GM12878 (cell line): Measurements from ENCODE around the gene GPR4. TPM values are rescaled to one million over a fixed set of nuclear protein-coding genes. Genes with fewer than 3 reads are reported as not detected.

ENCODE experiments used
- ATAC-seq: fragments of 200-7000 bp; cut with Tn5 transposase; 3 replicates; pipeline ENCODE4 v1.9.1; 2020; ENCODE audit warnings: mild to moderate bottlenecking, moderate library complexity
- BruUV-seq: library from RNA; stranded (reverse); fragments of 400-500 nt; replicated peaks from 2 replicates; lab custom pipeline; 2021; lab: Mats Ljungman, UMichigan
- CTCF ChIA-PET: fragments of 300-600 bp; sonication (Branson Sonifier 250); formaldehyde crosslinking; extraction: SDS; loops from one replicate; lab custom pipeline; 2021; ENCODE audit warnings: inconsistent platforms; lab: Yijun Ruan, JAX
- POLR2A ChIA-PET: fragments of 350-600 bp; formaldehyde crosslinking; extraction: SDS; loops from one replicate; lab custom pipeline; 2021; ENCODE audit warnings: inconsistent platforms; lab: Charles Lee
- RAD21 ChIA-PET: fragments of 300-600 bp; sonication (Branson Sonifier 250); formaldehyde crosslinking; loops from one replicate; lab custom pipeline; 2023; ENCODE audit warnings: antibody characterized with exemption; ENCODE audit not compliant: unreplicated experiment; lab: Charles Lee
- SMC1A ChIA-PET: fragments of 300-600 bp; sonication (Branson Sonifier 250); formaldehyde crosslinking; loops from one replicate; lab custom pipeline; 2023; ENCODE audit not compliant: unreplicated experiment, uncharacterized antibody; lab: Charles Lee
- DNase-seq: peaks from one replicate; pipeline ENCODE4 v3.0.0-alpha.2; 2011; ENCODE audit warnings: low read depth, low spot score
- FAIRE-seq: peaks from 3 replicates; lab custom pipeline; 2011; peaks lifted over from hg19 to GRCh38; lab: Jason Lieb, UNC
- H2AFZ ChIP-seq: 2 replicates; pipeline ENCODE4 v1.6.0; 2011; ENCODE audit warnings: low read depth, low read length, control low read depth; ENCODE audit not compliant: control insufficient read depth
- H3K27ac ChIP-seq: 2 replicates; pipeline ENCODE4 v1.5.1; 2011; ENCODE audit warnings: control low read depth; ENCODE audit not compliant: control insufficient read depth, insufficient read depth
- H3K27me3 ChIP-seq, 2 experiments: replicated peaks in 1 of 2; 2 replicates each; pipeline versions ENCODE4 v1.6.0 to v1.6.1; 2011; ENCODE audit warnings: low read length in 1 of 2; ENCODE audit not compliant: control insufficient read depth in 2 of 2, insufficient read depth in 2 of 2
- H3K36me3 ChIP-seq, 2 experiments: 2 replicates each; pipeline ENCODE4 v1.5.1; 2011; ENCODE audit warnings: low read length in 1 of 2; ENCODE audit not compliant: control insufficient read depth in 2 of 2, insufficient read depth in 2 of 2
- H3K4me1 ChIP-seq: 2 replicates; pipeline ENCODE4 v1.6.1; 2011; ENCODE audit warnings: mild to moderate bottlenecking, low read length, moderate library complexity, mixed read lengths; ENCODE audit not compliant: control insufficient read depth, insufficient read depth
- H3K4me2 ChIP-seq: 2 replicates; pipeline ENCODE4 v1.6.0; 2011; ENCODE audit warnings: control low read depth; ENCODE audit not compliant: control insufficient read depth, insufficient read depth
- H3K4me3 ChIP-seq: fragments of 200-600 bp; sonication (generic); 2 replicates; pipeline ENCODE4 v1.5.1; 2016
- H3K79me2 ChIP-seq: 2 replicates; pipeline ENCODE4 v1.6.0; 2011; ENCODE audit warnings: low read length; ENCODE audit not compliant: control insufficient read depth, insufficient read depth
- H3K9ac ChIP-seq: 2 replicates; pipeline ENCODE4 v1.8.0; 2011; ENCODE audit warnings: low read length, control low read depth, mixed read lengths; ENCODE audit not compliant: control insufficient read depth, insufficient read depth
- H3K9me3 ChIP-seq: replicated peaks from 3 replicates; pipeline ENCODE4 v1.5.1; 2011; ENCODE audit warnings: mild to moderate bottlenecking, low read length; ENCODE audit not compliant: control insufficient read depth, insufficient read depth
- H4K20me1 ChIP-seq: 2 replicates; pipeline ENCODE4 v1.6.0; 2011; ENCODE audit not compliant: control insufficient read depth, insufficient read depth
- ASH2L ChIP-seq: fragments of 300-600, 200-600 bp; sonication (generic); IDR thresholded peaks from 2 replicates; pipeline ENCODE4 v1.6.1; 2017; ENCODE audit warnings: low read depth, mild to moderate bottlenecking, borderline replicate concordance
- BACH1 ChIP-seq: fragments of 450-650 bp; IDR thresholded peaks from 2 replicates; pipeline ENCODE4 v1.6.1; 2017; ENCODE audit warnings: mild to moderate bottlenecking, borderline replicate concordance
- CBX5 ChIP-seq: sonication (generic); IDR thresholded peaks from 2 replicates; pipeline ENCODE4 v1.6.1; 2016; ENCODE audit warnings: low read depth, moderate library complexity, mild to moderate bottlenecking, inconsistent platforms
- ESRRA ChIP-seq: IDR thresholded peaks from 2 replicates; pipeline ENCODE4 v1.6.1; 2012; ENCODE audit warnings: mild to moderate bottlenecking, low read length, improper control_type of control experiment
- JUNB ChIP-seq: IDR thresholded peaks from 2 replicates; pipeline ENCODE4 v1.6.1; 2016; ENCODE audit warnings: antibody characterized with exemption, mild to moderate bottlenecking
- MYB ChIP-seq: fragments of 150-350 bp; IDR thresholded peaks from 2 replicates; pipeline ENCODE4 v1.6.1; 2014; ENCODE audit warnings: mild to moderate bottlenecking, low read depth, low read length, borderline replicate concordance
- NR2C1 ChIP-seq: fragments of 450-650 bp; IDR thresholded peaks from 2 replicates; pipeline ENCODE4 v1.6.1; 2017; ENCODE audit warnings: antibody characterized with exemption, mild to moderate bottlenecking, moderate library complexity
- POU2F2 ChIP-seq: IDR thresholded peaks from 3 replicates; pipeline ENCODE4 v1.6.1; 2011; ENCODE audit warnings: low read depth, mild to moderate bottlenecking, low read length, borderline replicate concordance
- RAD21 ChIP-seq: IDR thresholded peaks from 2 replicates; pipeline ENCODE4 v1.6.1; 2011; ENCODE audit warnings: mild to moderate bottlenecking, low read depth, low read length, moderate library complexity; ENCODE audit not compliant: insufficient read depth
- RUNX3 ChIP-seq: IDR thresholded peaks from 2 replicates; pipeline ENCODE4 v1.6.1; 2012; ENCODE audit warnings: low read length, inconsistent platforms
- SMAD1 ChIP-seq: fragments of 450-650 bp; IDR thresholded peaks from 2 replicates; pipeline ENCODE4 v1.6.1; 2018; ENCODE audit warnings: mild to moderate bottlenecking, low read depth; ENCODE audit not compliant: partially characterized antibody
- SMC3 ChIP-seq: IDR thresholded peaks from 2 replicates; pipeline ENCODE4 v1.6.1; 2011; ENCODE audit warnings: low read length, improper control_type of control experiment, borderline replicate concordance
- WRNIP1 ChIP-seq: IDR thresholded peaks from 2 replicates; pipeline ENCODE4 v1.6.1; 2011; ENCODE audit warnings: low read depth, low read length, improper control_type of control experiment, borderline replicate concordance
- YY1 ChIP-seq: IDR thresholded peaks from 2 replicates; pipeline ENCODE4 v1.6.1; 2011; ENCODE audit warnings: low read depth, mild to moderate bottlenecking, low read length
- WGBS: methylation state at CpG from one replicate; pipeline ENCODE4 v1.1.6; 2016; ENCODE audit warnings: low lambda C conversion rate; ENCODE audit not compliant: insufficient replicate concordance, insufficient coverage; ENCODE audit errors: missing lambda C conversion rate; 5-methylcytosine and 5-hydroxymethylcytosine counted together
- in situ Hi-C: fragments of 300-500 bp; cut with MboI; formaldehyde crosslinking; loops from 9 replicates; pipeline ENCODE4 v1.14.3; 2018; ENCODE audit warnings: mixed read lengths
- intact Hi-C: fragments of 100-400 bp; cut with micrococcal nuclease; formaldehyde crosslinking; loops from one replicate; pipeline ENCODE4 v1.14.2; 2022; ENCODE audit not compliant: unreplicated experiment
- polyA plus RNA-seq, 11 experiments: library from polyadenylated mRNA; depleted of rRNA in 4 of 11; unstranded in 6 of 11; stranded (reverse) in 5 of 11; fragments of >200 nt; fragmentation: Nextera tagmentation in 4 of 11; fragmentation: Illumina TruSeq in 1 of 11; extraction: Ambion mirVana in 4 of 11; extraction: Trizol in 1 of 11; gene quantifications; 1 replicate in 1 of 11; 2 replicates in 10 of 11; pipeline versions ENCODE4 v1.2.1 to v1.2.3, GENCODE V29; 2011 to 2016; ENCODE audit warnings: inconsistent platforms in 2 of 11, missing spikeins in 2 of 11, low read depth in 1 of 11
- total RNA-seq, 4 experiments: library from RNA; depleted of rRNA in 3 of 4; stranded (reverse); fragments of >200 nt in 3 of 4; fragmentation: Illumina TruSeq in 1 of 4; extraction: Trizol in 1 of 4; gene quantifications; 2 replicates each; pipeline versions ENCODE4 v1.2.1 to v1.2.3, GENCODE V29; 2013 to 2021
- TF ChIP-seq, protein P1 (sequence below): fragments of 450-650 bp; IDR thresholded peaks from 2 replicates; pipeline ENCODE4 v1.6.1; 2016; ENCODE audit warnings: mild to moderate bottlenecking, moderate library complexity, borderline replicate concordance
- TF ChIP-seq, protein P2 (sequence below), 3 experiments: IDR thresholded peaks in 2 of 3; conservative IDR thresholded peaks in 1 of 3; 2 replicates each; pipeline ENCODE4 v1.5.1; 2011; ENCODE audit warnings: low read depth in 3 of 3, low read length in 3 of 3, mild to moderate bottlenecking in 3 of 3, control low read depth in 2 of 3, moderate library complexity in 2 of 3, inconsistent platforms in 1 of 3, mixed read lengths in 1 of 3; ENCODE audit not compliant: control insufficient read depth in 2 of 3, insufficient read depth in 1 of 3; ENCODE audit errors: extremely low read depth in 1 of 3
- TF ChIP-seq, protein P3 (sequence below): fragments of 150-350 bp; IDR thresholded peaks from 2 replicates; pipeline ENCODE4 v1.6.1; 2014; ENCODE audit warnings: mild to moderate bottlenecking, low read depth, low read length

The GPR4 gene
- total and polyA plus RNA-seq, 10 of the 15 experiments (the other 5 are each of a cell fraction or from before 2014, with no cell fraction given), result not detected

DNA sequence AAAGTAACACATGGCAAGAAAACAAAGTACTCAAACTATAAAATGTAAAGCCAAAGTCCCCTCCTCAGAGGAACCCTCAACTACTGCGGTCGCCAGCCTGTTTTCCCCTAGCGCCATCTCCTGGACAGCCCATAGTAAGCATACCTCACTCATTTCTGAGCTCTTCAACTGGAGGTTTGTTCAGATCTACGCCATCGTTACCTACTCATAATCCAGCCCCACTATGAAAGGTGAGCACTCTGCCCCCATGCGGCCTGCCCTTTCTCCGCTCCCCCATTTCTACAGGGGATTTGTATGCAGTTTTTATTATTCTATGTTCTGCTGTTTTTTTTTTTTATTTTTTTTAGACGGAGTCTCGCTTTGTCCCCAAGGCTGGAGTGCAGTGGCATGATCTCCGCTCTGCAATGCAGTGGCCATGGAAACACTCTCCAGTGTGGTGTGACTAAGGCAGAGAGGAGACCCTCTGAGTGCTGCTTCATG is 43.6 kb downstream of the GPR4 start:
- Histone ChIP-seq H3K4me2 (no peak overlapping the region), H3K4me1 (peaks cover 13% of the 10 kb centered on the region), H3K9ac (no peak overlapping the region), H3K9me3 (no peaks in the 10 kb centered on the region), H3K27me3 (no peaks in the 10 kb centered on the region), H3K4me3 (no peak overlapping the region), H3K79me2 (peaks cover 5% of the 10 kb centered on the region), H3K36me3 (peaks cover 3 to 6% of the 10 kb centered on the region in 2 experiments; a peak in 3 of 4 replicates), H4K20me1 (no peaks in the 10 kb centered on the region), H2AFZ (no peak overlapping the region), H3K27ac (no peak overlapping the region)
- in situ Hi-C loops, result no loop called here
- FAIRE-seq (peak; percentile 83), DNase-seq (no peak), ATAC-seq (peak; percentile 90)
- BruUV-seq, result no TSS peak
- ChIA-PET POLR2A (interaction anchor here (0.7 kb wide), 1 partner anchor 21 kb away, joined by 3 read pairs; no protein-coding TSS in a partner anchor), RAD21 (interaction anchor here (0.5 to 1.5 kb wide), 11 partner anchors 14 to 119 kb away, joined by 3 to 7 read pairs (median 3); no protein-coding TSS in a partner anchor), SMC1A (interaction anchor here (0.9 to 1.9 kb wide), 7 partner anchors 26 to 120 kb away, joined by 3 to 8 read pairs (median 4); partner anchors contain the start of gene OPA3), CTCF (interaction anchor here (0.6 to 2.4 kb wide), 26 partner anchors 9 to 134 kb away, joined by 3 to 12 read pairs (median 4); partner anchors contain the start of gene QPCTL)
- WGBS, result 27% methylated on average over 10 of the region's 10 CpGs
- TF ChIP-seq, protein P1, sequence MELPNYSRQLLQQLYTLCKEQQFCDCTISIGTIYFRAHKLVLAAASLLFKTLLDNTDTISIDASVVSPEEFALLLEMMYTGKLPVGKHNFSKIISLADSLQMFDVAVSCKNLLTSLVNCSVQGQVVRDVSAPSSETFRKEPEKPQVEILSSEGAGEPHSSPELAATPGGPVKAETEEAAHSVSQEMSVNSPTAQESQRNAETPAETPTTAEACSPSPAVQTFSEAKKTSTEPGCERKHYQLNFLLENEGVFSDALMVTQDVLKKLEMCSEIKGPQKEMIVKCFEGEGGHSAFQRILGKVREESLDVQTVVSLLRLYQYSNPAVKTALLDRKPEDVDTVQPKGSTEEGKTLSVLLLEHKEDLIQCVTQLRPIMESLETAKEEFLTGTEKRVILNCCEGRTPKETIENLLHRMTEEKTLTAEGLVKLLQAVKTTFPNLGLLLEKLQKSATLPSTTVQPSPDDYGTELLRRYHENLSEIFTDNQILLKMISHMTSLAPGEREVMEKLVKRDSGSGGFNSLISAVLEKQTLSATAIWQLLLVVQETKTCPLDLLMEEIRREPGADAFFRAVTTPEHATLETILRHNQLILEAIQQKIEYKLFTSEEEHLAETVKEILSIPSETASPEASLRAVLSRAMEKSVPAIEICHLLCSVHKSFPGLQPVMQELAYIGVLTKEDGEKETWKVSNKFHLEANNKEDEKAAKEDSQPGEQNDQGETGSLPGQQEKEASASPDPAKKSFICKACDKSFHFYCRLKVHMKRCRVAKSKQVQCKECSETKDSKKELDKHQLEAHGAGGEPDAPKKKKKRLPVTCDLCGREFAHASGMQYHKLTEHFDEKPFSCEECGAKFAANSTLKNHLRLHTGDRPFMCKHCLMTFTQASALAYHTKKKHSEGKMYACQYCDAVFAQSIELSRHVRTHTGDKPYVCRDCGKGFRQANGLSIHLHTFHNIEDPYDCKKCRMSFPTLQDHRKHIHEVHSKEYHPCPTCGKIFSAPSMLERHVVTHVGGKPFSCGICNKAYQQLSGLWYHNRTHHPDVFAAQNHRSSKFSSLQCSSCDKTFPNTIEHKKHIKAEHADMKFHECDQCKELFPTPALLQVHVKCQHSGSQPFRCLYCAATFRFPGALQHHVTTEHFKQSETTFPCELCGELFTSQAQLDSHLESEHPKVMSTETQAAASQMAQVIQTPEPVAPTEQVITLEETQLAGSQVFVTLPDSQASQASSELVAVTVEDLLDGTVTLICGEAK, result no peak
- TF ChIP-seq SMC3, result peak; percentile 56; the same call in 1 of the 2 replicates
- TF ChIP-seq CBX5, result no peak
- TF ChIP-seq, protein P2, sequence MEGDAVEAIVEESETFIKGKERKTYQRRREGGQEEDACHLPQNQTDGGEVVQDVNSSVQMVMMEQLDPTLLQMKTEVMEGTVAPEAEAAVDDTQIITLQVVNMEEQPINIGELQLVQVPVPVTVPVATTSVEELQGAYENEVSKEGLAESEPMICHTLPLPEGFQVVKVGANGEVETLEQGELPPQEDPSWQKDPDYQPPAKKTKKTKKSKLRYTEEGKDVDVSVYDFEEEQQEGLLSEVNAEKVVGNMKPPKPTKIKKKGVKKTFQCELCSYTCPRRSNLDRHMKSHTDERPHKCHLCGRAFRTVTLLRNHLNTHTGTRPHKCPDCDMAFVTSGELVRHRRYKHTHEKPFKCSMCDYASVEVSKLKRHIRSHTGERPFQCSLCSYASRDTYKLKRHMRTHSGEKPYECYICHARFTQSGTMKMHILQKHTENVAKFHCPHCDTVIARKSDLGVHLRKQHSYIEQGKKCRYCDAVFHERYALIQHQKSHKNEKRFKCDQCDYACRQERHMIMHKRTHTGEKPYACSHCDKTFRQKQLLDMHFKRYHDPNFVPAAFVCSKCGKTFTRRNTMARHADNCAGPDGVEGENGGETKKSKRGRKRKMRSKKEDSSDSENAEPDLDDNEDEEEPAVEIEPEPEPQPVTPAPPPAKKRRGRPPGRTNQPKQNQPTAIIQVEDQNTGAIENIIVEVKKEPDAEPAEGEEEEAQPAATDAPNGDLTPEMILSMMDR (IDR thresholded peaks at IDR 0.05 in 2 of 3, conservative IDR thresholded peaks at IDR 0.05 in 1 of 3; ENCODE audit: control insufficient read depth in 2 of 3, extremely low read depth in 1 of 3, insufficient read depth in 1 of 3, low read depth in 3 of 3, low read length in 3 of 3), result peak; percentile 62 to 83 (median 71)
- no peak for TF ChIP-seq WRNIP1
- peak; percentile 84 for TF ChIP-seq RUNX3
- TF ChIP-seq, protein P3, sequence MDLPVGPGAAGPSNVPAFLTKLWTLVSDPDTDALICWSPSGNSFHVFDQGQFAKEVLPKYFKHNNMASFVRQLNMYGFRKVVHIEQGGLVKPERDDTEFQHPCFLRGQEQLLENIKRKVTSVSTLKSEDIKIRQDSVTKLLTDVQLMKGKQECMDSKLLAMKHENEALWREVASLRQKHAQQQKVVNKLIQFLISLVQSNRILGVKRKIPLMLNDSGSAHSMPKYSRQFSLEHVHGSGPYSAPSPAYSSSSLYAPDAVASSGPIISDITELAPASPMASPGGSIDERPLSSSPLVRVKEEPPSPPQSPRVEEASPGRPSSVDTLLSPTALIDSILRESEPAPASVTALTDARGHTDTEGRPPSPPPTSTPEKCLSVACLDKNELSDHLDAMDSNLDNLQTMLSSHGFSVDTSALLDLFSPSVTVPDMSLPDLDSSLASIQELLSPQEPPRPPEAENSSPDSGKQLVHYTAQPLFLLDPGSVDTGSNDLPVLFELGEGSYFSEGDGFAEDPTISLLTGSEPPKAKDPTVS, result no peak
- no peak for TF ChIP-seq BACH1
- TF ChIP-seq ESRRA, result no peak
- no peak for TF ChIP-seq JUNB
- TF ChIP-seq SMAD1, result no peak
- 0 out of 3 replicates have a peak, but pooled peaks have one; percentile 36 for TF ChIP-seq POU2F2
- TF ChIP-seq RAD21, result peak; percentile 77
- no peak for TF ChIP-seq MYB
- peak; percentile 51; the same call in 1 of the 2 replicates for TF ChIP-seq YY1
- TF ChIP-seq ASH2L, result no peak
- TF ChIP-seq NR2C1, result no peak
- intact Hi-C loops, result no loop called here
